ENCODE measurements around the gene RANBP1. TPM values are rescaled to one million over a fixed set of nuclear protein-coding genes. Genes with fewer than 3 reads are reported as not detected.

Gene RANBP1
- polyA plus RNA-seq, 1 of the 3 experiments (the other 2 are of a cell fraction) = 502 TPM

GRCh38 chr22:20105456-20106204, 10.3 kb upstream of the RANBP1 start:
- Histone ChIP-seq H3K36me3 (replicated peaks in 1 of 2; ENCODE audit: control insufficient read depth in 1 of 2, insufficient read depth in 2 of 2, low read length in 1 of 2) (peaks cover 31 to 88% of the 10 kb centered on the region in 2 experiments), H2AFZ (ENCODE audit: low read depth) (no peak overlapping the region), H3K27me3 (ENCODE audit: insufficient read depth) (no peaks in the 10 kb centered on the region), H3K4me1 (ENCODE audit: control insufficient read depth in 1 of 2, insufficient read depth in 2 of 2, low read depth in 1 of 2, low read length in 1 of 2) (no peaks in the 10 kb centered on the region; a peak in 1 of 4 replicates), H3K9me3 (no peaks in the 10 kb centered on the region), H3K79me2 (ENCODE audit: insufficient read depth) (peaks cover 45% of the 10 kb centered on the region), H3K4me2 (no peak overlapping the region), H4K20me1 (ENCODE audit: insufficient read depth) (peaks cover 19% of the 10 kb centered on the region; the same call in 1 of the 2 replicates), H3F3A (replicated peaks; ENCODE audit: insufficient read depth) (peaks cover 11% of the 10 kb centered on the region), H3K9ac (no peak overlapping the region), H3K4me3 (ENCODE audit: low read depth in 2 of 2, low read length in 1 of 2) (no peak overlapping the region), H3K27ac (ENCODE audit: low read depth in 2 of 2, low read length in 1 of 2) (no peak overlapping the region), H3K9me2 (no peaks in the 10 kb centered on the region)
- ChIA-PET POLR2A (no interaction called here), CTCF (interaction anchor here (0.6 to 1.3 kb wide), 2 partner anchors 11 to 22 kb away, joined by 3 to 7 read pairs; no protein-coding TSS in a partner anchor)
- WGBS (ENCODE audit: low lambda C conversion rate) = 80% methylated on average over 6 of the region's 7 CpGs
- no peak for DNase-seq
- TF ChIP-seq FOXJ3 (CRISPR knock-in tag; IDR thresholded peaks at IDR 0.05) (no peak), SIN3A (IDR thresholded peaks at IDR 0.05; ENCODE audit: borderline replicate concordance, low read depth, low read length) (no peak)

- no peak overlapping the region; a peak in 1 of 4 replicates for H3K27ac ChIP-seq (ENCODE audit: low read depth in 2 of 2, low read length in 1 of 2)
- no peaks in the 10 kb centered on the region; a peak in 1 of 4 replicates for H3K4me1 ChIP-seq (ENCODE audit: control insufficient read depth in 1 of 2, insufficient read depth in 2 of 2, low read depth in 1 of 2, low read length in 1 of 2)
- peaks cover 39% of the 10 kb centered on the region for H3K79me2 ChIP-seq (ENCODE audit: insufficient read depth)
- no peak overlapping the region for H3K4me2 ChIP-seq
- no peaks in the 10 kb centered on the region for H3K9me3 ChIP-seq
- 88% methylated on average over 12 of the region's 20 CpGs for WGBS (ENCODE audit: low lambda C conversion rate)
- DNase-seq = no peak
- peaks cover 17% of the 10 kb centered on the region for H3F3A ChIP-seq (replicated peaks; ENCODE audit: insufficient read depth)
- no peak overlapping the region for H3K9ac ChIP-seq
- H3K27me3 ChIP-seq (ENCODE audit: insufficient read depth) = no peaks in the 10 kb centered on the region
- no peaks in the 10 kb centered on the region for H3K9me2 ChIP-seq
- peaks cover 26% of the 10 kb centered on the region; the same call in 1 of the 2 replicates for H4K20me1 ChIP-seq (ENCODE audit: insufficient read depth)
- no peak overlapping the region for H2AFZ ChIP-seq (ENCODE audit: low read depth)
- ChIA-PET POLR2A (no interaction called here), CTCF (interaction anchor here (0.6 to 1.3 kb wide), 2 partner anchors 12 to 23 kb away, joined by 3 to 7 read pairs; no protein-coding TSS in a partner anchor)
- no peak overlapping the region for H3K4me3 ChIP-seq (ENCODE audit: low read depth in 2 of 2, low read length in 1 of 2)
- no peak for TF ChIP-seq RXRA (IDR thresholded peaks at IDR 0.05; ENCODE audit: borderline replicate concordance, low read depth)
- TF ChIP-seq REST (IDR thresholded peaks at IDR 0.05; ENCODE audit: low read depth, low read length) = no peak
- TF ChIP-seq ELF1 (IDR thresholded peaks at IDR 0.05) = no peak
- TF ChIP-seq NRF1 (IDR thresholded peaks at IDR 0.05; ENCODE audit: low read depth, low read length) = no peak
- no peak for TF ChIP-seq GABPA (IDR thresholded peaks at IDR 0.05; ENCODE audit: low read depth)
- TF ChIP-seq TCF12 (IDR thresholded peaks at IDR 0.05) = no peak
- H3K36me3 ChIP-seq (replicated peaks in 1 of 2; ENCODE audit: control insufficient read depth in 1 of 2, insufficient read depth in 2 of 2, low read length in 1 of 2) = peaks cover 33 to 91% of the 10 kb centered on the region in 2 experiments
Observed at GRCh38 chr22:20106205-20106848, 9.6 kb upstream of the RANBP1 start.

Measured in SK-N-SH (cell line).